Activated CD8-positive, alpha-beta memory T cell treated with anti-CD3 and anti-CD28 coated beads, Interleukin-2, amount 50 U/mL, for 48 hours (primary cell): ENCODE results near the gene PAX3.

Source experiments
- DNase-seq: peaks from one replicate; pipeline ENCODE4 v3.0.0-alpha.2; 2020

The PAX3 gene

DNA sequence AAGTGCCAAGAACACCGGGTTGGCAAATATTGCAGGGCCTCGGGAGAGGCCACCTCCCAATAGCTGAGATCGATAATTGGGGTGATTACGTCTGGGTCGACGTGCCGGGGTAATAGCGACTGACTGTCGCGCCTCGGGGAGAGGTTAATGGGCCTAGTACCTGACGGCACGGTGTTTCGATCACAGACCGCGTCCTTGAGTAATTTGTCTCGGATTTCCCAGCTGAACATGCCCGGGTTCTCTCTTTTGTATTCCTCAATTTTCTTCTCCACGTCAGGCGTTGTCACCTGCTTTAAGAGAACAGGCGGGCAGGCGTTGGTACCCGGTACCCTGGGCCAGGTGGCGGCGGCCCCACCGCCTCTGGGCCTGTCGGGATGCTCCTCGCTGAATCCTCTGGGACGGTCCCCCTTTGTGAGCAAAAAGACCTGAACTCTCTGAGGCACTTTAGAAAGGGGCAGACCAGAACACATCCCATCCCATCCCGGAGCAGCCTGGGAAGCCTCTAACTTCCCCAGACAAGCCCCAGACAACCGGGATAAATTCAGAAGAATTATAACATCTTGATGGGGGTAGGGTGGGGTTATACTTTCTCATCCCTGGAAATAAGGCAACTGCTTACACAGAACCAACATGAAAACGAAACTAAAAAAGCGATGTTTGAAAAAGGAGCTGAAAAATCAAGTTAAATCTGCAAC is 3.3 kb downstream of the PAX3 start:
- DNase-seq = no peak

DNA sequence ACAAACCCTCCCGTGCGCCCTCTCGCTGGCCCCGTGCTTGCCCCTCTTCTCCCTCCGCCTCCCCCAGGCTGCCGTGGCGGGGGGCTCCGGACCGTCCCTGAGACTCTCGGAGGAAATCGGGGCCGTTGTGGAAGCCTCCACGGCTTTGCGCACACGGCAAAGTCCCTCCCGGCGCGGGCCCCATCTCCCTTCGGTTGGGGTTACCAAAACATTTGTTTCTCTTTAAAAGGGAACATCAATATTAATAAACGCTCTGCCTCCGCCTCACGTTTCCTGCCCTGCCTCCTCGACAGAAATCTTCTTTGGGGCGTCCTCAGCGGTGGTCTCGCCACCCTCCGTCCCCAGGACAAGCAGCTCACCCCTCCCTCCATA is 3.8 kb downstream of the PAX3 start:
- no peak for DNase-seq

- DNase-seq = no peak
Observed at GRCh38 chr2:222293660-222294630, 4.9 kb downstream of the PAX3 start.

GRCh38 chr2:222292149-222293134 is 6.4 kb downstream of the PAX3 start:
- no peak for DNase-seq

DNA sequence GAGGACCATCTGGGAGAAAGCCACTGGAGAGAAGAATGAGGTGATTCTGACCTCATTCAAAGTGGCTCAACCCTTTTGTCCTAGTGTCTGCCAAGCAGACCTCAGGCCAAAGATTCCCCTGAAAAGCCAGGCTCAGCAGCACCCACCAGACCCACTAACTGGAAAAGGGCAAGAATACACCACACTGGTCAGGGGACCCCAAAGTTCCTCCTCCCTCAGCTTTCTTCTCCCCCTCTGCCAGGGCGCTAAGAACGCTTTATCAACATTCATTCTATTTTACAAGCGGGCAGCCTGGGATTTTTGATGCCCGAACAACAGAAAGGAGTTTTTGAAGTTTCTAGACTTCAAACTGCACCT is 7.3 kb downstream of the PAX3 start:
- DNase-seq = no peak

GRCh38 chr2:222290736-222291484 is 7.9 kb downstream of the PAX3 start:
- no peak for DNase-seq

DNA sequence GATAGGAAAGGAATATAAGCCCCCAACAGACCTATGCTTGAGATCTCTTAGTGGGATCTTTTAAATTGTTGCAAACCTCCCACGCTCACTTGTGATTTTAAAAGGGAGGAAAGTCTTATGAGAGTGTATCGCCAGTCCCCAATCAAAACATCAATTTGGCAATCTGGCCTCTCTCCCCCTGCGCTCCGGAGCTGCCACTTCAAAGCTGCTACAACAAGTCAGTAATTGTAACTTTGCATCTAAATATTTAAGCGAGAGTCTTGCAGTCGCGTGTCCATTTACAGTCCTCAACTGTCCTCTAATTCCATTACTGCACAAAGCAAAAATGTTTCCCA is 8.4 kb downstream of the PAX3 start:
- no peak for DNase-seq

- no peak for DNase-seq
Observed at GRCh38 chr2:222289278-222290160, 9.3 kb downstream of the PAX3 start.

DNA sequence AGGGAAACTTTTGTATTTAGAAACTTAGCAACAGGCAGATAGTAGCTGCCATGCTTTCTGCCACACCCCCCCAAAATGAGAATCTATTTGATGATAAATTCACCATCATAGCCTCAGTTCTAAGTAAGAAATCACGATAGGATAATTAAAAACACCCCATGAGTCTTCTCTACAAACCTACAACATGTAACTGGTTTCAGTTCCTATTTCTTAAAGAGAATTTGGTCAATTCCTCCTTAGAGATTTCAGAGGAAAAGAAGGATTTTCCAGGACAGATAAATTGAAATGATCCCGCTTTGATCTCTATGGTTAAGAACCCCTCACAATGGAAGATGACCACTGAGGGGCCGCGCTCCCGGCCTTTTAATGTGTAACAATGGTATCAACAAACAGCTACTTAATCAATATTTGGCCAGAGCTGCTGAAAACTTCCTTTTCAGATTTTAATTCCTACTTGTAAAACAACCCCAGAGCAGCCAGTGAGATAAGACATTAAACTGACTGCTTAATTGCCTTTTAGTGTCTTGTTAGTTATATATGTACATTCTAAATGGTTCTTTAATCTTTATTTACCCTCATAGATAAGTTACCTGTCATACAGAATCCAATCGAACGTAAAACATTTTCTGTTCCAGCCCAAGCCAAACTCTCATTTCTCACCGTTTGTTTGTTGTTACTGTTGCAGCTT is 10.1 kb downstream of the PAX3 start:
- DNase-seq = no peak

DNA sequence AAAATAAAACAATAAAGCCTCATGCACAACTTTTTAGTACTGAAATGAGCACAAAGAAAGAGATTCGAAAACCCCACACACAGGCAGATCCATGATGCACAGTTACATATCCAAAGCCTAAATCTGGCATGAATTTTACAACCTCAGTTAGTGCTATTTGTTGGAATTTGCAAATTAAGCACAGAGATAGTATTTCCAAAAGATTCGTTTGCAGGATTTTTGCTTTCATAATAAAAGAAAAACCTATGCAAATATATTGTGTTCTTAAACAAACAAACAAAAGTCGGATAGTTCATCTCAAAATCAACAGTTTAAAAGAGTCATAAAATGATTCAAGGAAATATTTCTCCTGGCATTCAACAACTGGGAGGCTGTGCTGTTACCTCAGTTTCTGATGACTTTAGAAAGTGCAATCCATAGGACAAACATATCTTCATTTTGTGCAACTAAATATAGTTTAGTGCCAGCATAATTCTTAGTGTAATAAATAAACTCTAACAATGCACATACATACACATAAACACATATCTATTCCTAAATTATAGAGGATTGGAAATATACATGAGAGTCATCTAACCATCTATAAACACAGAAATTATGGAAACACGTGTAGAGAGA is 10.8 kb downstream of the PAX3 start:
- no peak for DNase-seq

GRCh38 chr2:222284466-222284865 is 14.3 kb downstream of the PAX3 start:
- no peak for DNase-seq

- DNase-seq = no peak
Observed at GRCh38 chr2:222283634-222284033, 15.2 kb downstream of the PAX3 start.

DNA sequence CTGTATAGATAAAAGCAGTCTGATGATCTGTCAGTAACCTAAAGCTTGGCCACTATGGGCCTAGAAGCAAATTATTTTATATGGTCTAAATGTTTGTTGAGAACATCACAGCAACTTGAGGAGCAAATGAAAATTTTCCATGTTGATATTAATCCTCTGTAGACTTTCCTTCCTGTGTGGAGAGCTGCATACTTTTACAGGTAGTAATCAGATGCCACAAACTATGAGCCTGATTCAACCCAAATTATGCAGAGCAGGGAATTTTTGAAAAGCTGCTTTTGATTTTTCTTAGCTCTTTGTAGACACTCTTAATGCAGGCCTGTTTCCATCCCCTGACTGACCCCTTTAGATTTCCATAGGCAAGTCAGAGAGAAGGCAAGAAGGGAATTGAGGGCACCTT is 17.3 kb downstream of the PAX3 start:
- no peak for DNase-seq

GRCh38 chr2:222280795-222281194 is 18.0 kb downstream of the PAX3 start:
- no peak for DNase-seq

- no peak for DNase-seq
Observed at GRCh38 chr2:222272446-222273015, 26.3 kb downstream of the PAX3 start.

DNA sequence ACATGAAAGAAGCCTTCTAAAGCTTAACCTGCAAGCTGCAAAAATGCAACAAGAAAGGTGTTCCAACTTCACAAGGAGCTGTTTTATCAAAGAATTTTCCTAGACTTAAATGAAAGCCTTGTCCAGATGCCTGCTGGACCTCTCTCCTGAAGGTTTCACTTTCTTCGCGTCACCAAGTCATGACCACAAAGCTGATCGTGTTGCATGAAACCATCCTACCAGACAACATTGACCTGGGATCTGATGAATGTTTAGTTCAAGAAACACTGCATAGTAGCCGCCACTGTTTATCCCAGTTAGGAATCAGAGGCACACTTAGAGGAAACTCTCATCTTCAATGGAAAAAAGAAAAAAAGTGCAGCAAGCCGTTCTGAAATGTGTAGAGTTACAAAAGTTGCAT is 26.9 kb downstream of the PAX3 start:
- no peak for DNase-seq

GRCh38 chr2:222270396-222270795 is 28.4 kb downstream of the PAX3 start:
- DNase-seq = no peak

GRCh38 chr2:222269132-222269531 is 29.7 kb downstream of the PAX3 start:
- DNase-seq = no peak

DNA sequence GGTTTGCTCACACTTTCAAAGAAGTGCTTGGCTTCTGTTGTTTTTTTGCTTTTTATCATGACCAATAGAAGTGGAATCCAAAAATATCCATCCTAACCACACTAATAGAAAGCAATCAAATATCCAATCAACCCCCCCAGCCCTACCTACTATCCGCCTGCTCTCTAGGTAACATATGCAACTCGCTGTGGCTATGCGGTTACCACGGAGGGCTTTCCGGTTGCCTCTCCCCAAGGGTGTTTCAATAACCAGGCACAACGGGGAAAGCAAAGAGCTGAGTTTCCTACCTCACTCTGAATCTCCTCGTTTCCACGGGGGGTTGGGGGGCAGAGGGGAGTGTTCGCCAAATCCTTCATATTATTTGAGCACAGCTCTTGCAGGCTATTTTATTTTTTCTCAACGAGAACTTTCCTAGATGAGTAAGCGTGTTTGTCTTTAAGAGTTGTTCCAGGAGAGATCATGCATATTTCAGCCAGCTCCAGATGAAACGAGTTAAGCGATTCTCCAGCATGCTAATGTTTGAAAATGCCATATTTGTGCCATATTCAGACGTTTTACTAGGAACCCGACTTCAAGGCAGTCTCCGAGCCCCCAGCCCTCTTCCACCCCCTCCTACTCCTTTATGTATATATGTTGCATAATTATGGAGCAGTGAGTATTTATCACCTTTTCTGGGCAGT is 30.3 kb downstream of the PAX3 start:
- DNase-seq = no peak
